Body of pancreas (tissue), 4 donors: Measurements from ENCODE around the gene CRELD2. TPM values are rescaled to one million over a fixed set of nuclear protein-coding genes. Genes with fewer than 3 reads are reported as not detected.

Source experiments
- ATAC-seq: fragments of 150-250 bp; one replicate; pipeline ENCODE4 v1.9.1; 2016
- DNase-seq, 4 donors: peaks; one replicate each; pipeline ENCODE4 v3.0.0-alpha.2; 2019
- H3K27ac ChIP-seq, 4 donors: fragments of 200-600 bp; sonication (generic); 1 replicate in 3 of 4; 2 replicates in 1 of 4; pipeline versions ENCODE4 v1.5.1 to v1.6.1; 2016 to 2019; ENCODE audit warnings: mild to moderate bottlenecking in 1 of 4, mixed read lengths in 1 of 4, moderate library complexity in 1 of 4
- H3K27me3 ChIP-seq, 2 donors: fragments of 200-600 bp; sonication (generic); one replicate each; pipeline ENCODE4 v1.6.0; 2016; ENCODE audit warnings: mild to moderate bottlenecking in 1 of 2
- H3K36me3 ChIP-seq, 2 donors: fragments of 200-600 bp; sonication (generic); replicated peaks in 1 of 2; 2 replicates each; pipeline ENCODE4 v1.5.1; 2016; ENCODE audit warnings: low read depth in 2 of 2; ENCODE audit not compliant: insufficient read depth in 1 of 2
- H3K4me1 ChIP-seq: fragments of 200-600 bp; sonication (generic); one replicate; pipeline ENCODE4 v1.6.0; 2016
- H3K4me3 ChIP-seq, 2 donors: fragments of 200-600 bp; sonication (generic); 1 replicate in 1 of 2; 2 replicates in 1 of 2; pipeline ENCODE4 v1.5.1; 2016 to 2019
- H3K9me3 ChIP-seq, 3 donors: fragments of 200-600 bp; sonication (generic); 1 replicate in 2 of 3; 2 replicates in 1 of 3; pipeline ENCODE4 v1.5.1; 2016
- POLR2A ChIP-seq, 3 donors: fragments of 450-650 bp; IDR thresholded peaks; one replicate each; pipeline ENCODE4 v1.6.1; 2016; ENCODE audit warnings: antibody characterized with exemption in 3 of 3, mild to moderate bottlenecking in 2 of 3
- WGBS, 2 donors: methylation state at CpG; one replicate each; pipeline ENCODE4 v1.1.5; 2017; 5-methylcytosine and 5-hydroxymethylcytosine counted together
- intact Hi-C: fragments of 100-400 bp; cut with DNase I; formaldehyde crosslinking; loops from one replicate; pipeline ENCODE4 v1.15.1; 2023
- total RNA-seq, 2 donors: library from RNA; depleted of rRNA; stranded (reverse); fragments of >200 nt; gene quantifications; one replicate each; pipeline ENCODE4 v1.1.0, GENCODE V29; 2016
- TF ChIP-seq, protein P1 (sequence below), 7 experiments: fragments of 450-650 bp in 4 of 7; fragments of 200-600 bp in 3 of 7; sonication (generic) in 3 of 7; IDR thresholded peaks; one replicate each; pipeline ENCODE4 v1.5.1; 2016 to 2019; ENCODE audit warnings: antibody characterized with exemption in 7 of 7

Gene CRELD2
- total RNA-seq, 2 donors from 2014 or later: 73.9 to 201 TPM

DNA sequence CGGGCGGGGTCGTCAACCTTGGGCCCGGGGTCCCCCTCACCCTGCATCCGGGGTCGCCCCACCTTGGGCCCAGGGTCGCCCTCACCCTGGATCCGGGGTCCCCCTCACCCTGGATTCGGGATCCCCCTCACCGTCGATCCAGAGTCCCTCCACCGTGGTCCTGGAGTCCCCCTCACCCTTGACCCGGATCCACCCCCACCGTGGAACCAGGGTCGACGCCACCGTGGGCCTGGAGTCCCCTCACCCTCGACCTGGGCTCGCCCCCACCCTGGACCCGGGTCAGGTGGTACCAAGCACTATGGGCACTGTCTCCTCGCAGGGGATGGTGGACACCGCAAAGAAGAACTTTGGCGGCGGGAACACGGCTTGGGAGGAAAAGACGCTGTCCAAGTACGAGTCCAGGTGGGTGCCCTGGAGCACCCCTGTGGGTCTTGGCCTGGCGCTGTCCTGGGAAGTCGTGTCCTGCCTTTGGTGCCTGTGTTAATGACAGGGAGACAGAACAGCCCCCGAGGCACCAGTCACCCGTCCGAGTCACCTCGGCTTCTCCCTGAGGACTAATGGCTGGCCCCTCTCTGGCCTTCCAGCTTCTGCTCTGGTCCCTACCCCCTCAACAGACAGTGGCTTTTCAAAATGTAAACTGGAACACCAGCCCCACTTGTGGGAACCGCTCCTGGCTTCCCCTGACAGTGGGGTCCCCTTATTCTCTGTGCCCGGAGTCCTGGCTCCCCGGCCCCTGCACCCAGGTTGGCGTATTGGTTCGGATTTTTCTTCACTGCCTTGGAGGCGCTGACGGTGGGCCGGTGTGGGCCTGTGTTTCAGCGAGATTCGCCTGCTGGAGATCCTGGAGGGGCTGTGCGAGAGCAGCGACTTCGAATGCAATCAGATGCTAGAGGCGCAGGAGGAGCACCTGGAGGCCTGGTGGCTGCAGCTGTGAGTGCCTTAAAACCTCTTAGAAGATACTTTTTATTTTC is 762 bp downstream of the CRELD2 start:
- TF ChIP-seq, protein P1, sequence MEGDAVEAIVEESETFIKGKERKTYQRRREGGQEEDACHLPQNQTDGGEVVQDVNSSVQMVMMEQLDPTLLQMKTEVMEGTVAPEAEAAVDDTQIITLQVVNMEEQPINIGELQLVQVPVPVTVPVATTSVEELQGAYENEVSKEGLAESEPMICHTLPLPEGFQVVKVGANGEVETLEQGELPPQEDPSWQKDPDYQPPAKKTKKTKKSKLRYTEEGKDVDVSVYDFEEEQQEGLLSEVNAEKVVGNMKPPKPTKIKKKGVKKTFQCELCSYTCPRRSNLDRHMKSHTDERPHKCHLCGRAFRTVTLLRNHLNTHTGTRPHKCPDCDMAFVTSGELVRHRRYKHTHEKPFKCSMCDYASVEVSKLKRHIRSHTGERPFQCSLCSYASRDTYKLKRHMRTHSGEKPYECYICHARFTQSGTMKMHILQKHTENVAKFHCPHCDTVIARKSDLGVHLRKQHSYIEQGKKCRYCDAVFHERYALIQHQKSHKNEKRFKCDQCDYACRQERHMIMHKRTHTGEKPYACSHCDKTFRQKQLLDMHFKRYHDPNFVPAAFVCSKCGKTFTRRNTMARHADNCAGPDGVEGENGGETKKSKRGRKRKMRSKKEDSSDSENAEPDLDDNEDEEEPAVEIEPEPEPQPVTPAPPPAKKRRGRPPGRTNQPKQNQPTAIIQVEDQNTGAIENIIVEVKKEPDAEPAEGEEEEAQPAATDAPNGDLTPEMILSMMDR (IDR thresholded peaks at IDR 0.05): no peak
- TF ChIP-seq POLR2A (IDR thresholded peaks at IDR 0.05): no peak
- peak in 1 of 4 donors; percentile 22 for DNase-seq
- H3K9me3 ChIP-seq: no peaks in the 10 kb centered on the region
- H3K4me1 ChIP-seq: peaks cover 24% of the 10 kb centered on the region
- H3K27ac ChIP-seq: peak overlapping the region in 3 of 4 donors; percentile 47 to 98 (median 96)
- ATAC-seq: no peak
- WGBS, 2 donors: 16 to 51% methylated on average over 15 to 45 of the region's 47 CpGs
- intact Hi-C loops: loop anchor here (10.0 kb wide), 1 partner anchor 64 kb away; the partner anchor contains the start of gene ZBED4
- H3K4me3 ChIP-seq: peak overlapping the region; percentile 55 to 76
- no peaks in the 10 kb centered on the region for H3K36me3 ChIP-seq
- H3K27me3 ChIP-seq: no peaks in the 10 kb centered on the region

DNA sequence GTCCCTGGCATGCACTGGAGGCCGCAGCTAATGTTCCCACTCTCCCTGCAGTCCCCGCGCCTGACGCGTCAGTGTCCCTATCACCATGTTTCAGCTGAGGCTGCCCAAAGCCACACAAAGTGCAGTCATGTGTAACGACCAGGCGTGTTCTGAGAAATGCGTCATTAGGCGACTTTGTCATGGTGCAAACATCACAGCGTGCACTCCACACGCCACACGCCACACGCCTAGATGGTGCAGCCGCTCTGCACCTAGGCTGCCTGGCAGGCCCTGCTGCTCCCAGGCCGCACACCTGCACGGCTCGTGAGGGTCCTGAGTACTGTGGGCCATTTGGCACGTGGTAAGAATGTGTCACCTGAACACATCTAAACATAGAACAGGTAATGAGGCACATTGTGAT is 2.4 kb downstream of the CRELD2 start:
- no peak overlapping the region for H3K4me3 ChIP-seq
- intact Hi-C loops: no loop called here

DNA sequence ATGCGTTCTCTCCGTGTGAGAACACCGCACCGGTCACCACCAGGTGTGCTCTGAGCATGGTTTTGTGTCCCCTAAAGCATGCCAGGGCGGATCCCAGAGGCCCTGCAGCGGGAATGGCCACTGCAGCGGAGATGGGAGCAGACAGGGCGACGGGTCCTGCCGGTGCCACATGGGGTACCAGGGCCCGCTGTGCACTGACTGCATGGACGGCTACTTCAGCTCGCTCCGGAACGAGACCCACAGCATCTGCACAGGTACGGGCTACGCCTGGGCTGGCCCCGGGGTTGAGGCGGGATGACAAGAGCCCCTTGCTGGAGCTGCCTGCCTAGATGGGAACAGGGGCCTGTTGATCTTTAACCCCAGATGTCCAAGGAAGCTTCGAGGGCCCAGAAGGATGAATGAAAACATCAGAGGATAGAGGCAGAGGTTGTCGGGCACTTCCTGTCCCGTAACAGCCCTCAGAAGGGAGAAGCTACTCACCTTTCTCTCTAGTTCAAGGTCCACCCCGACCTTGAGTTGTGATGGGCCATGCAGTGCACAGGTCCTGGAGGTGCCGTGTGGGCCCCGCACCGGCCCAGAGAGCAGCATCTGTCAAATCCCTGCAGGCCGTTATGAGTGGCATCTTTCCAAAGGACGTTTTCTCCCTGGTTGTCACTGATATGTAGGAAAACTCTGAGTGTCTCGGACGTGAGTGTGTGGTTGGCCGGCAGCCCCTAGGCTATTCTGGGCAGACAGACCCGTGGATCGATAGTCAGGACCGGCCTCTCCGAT is 3.3 kb downstream of the CRELD2 start:
- intact Hi-C loops: no loop called here
- no peak for ATAC-seq

More for the DNA sequence above, 2.4 kb downstream of the CRELD2 start:
- WGBS, 2 donors: 82 to 94% methylated on average over 17 to 18 of the region's 18 CpGs
- Histone ChIP-seq H3K27me3 (no peaks in the 10 kb centered on the region), H3K36me3 (peaks cover 0 to 2% of the 10 kb centered on the region in 2 donors), H3K27ac (no peak overlapping the region), H3K9me3 (no peaks in the 10 kb centered on the region), H3K4me1 (peaks cover 24% of the 10 kb centered on the region)
- TF ChIP-seq, protein P1 (IDR thresholded peaks at IDR 0.05): no peak
- no peak for TF ChIP-seq POLR2A (IDR thresholded peaks at IDR 0.05)
- no peak for DNase-seq
- ATAC-seq: no peak

DNA sequence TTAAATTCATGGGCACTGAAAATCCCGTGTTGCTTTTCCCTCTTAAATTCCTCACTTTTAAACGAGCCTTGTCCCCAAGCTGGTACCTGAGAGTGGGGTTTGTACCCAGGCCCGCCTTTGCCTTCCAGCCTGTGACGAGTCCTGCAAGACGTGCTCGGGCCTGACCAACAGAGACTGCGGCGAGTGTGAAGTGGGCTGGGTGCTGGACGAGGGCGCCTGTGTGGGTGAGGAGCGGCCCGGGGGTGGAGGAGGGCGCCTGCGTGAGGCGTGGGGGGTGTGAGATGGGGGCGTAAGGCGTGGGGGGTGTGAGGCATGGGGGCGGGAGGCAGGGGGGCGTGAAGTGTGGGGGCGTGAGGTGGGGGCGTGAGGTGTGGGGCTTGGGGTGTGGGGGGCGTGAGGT is 4.0 kb downstream of the CRELD2 start:
- DNase-seq (no peak), ATAC-seq (no peak)
- Histone ChIP-seq H3K27ac (no peak overlapping the region), H3K9me3 (no peaks in the 10 kb centered on the region), H3K4me1 (peaks cover 13% of the 10 kb centered on the region), H3K36me3 (peaks cover 0 to 2% of the 10 kb centered on the region in 2 donors), H3K4me3 (no peak overlapping the region), H3K27me3 (no peaks in the 10 kb centered on the region)
- intact Hi-C loops: no loop called here
- no peak for TF ChIP-seq POLR2A (IDR thresholded peaks at IDR 0.05)
- TF ChIP-seq, protein P1 (IDR thresholded peaks at IDR 0.05): no peak
- WGBS, 2 donors: 88% methylated on average over 18 to 20 of the region's 22 CpGs

More for the DNA sequence above, 3.3 kb downstream of the CRELD2 start:
- Histone ChIP-seq H3K4me1 (peaks cover 21% of the 10 kb centered on the region), H3K27ac (no peak overlapping the region), H3K36me3 (peaks cover 0 to 2% of the 10 kb centered on the region in 2 donors), H3K9me3 (no peaks in the 10 kb centered on the region), H3K27me3 (no peaks in the 10 kb centered on the region), H3K4me3 (no peak overlapping the region)
- TF ChIP-seq, protein P1 (IDR thresholded peaks at IDR 0.05): no peak
- no peak for TF ChIP-seq POLR2A (IDR thresholded peaks at IDR 0.05)
- WGBS, 2 donors: 71 to 93% methylated on average over 21 to 28 of the region's 35 CpGs
- DNase-seq: no peak
